ENCODE data around the gene RRAGD. TPM values are rescaled to one million over a fixed set of nuclear protein-coding genes. Genes with fewer than 3 reads are reported as not detected.

The RRAGD gene
- total RNA-seq, 1 donor from 2014 or later: 62.9 TPM

GRCh38 chr6:89393659-89394058 lies 18.4 kb downstream of the RRAGD start:
- H3K27ac ChIP-seq: no peak overlapping the region
- no peak overlapping the region for H3K4me3 ChIP-seq
- H3K9me3 ChIP-seq: peaks cover 7% of the 10 kb centered on the region
- no peak for DNase-seq
- intact Hi-C loops (cut with DNase I): no loop called here
- no peak for TF ChIP-seq CTCF (IDR thresholded peaks at IDR 0.05)
- no peak for ATAC-seq
- H3K4me1 ChIP-seq: no peaks in the 10 kb centered on the region
- no peaks in the 10 kb centered on the region for H3K27me3 ChIP-seq (ENCODE audit: low read depth)
- no peaks in the 10 kb centered on the region for H3K36me3 ChIP-seq

GRCh38 chr6:89392823-89393222 lies 19.2 kb downstream of the RRAGD start:
- no peak overlapping the region for H3K27ac ChIP-seq
- no peaks in the 10 kb centered on the region for H3K36me3 ChIP-seq
- intact Hi-C loops (cut with DNase I): no loop called here
- no peak for TF ChIP-seq CTCF (IDR thresholded peaks at IDR 0.05)
- H3K27me3 ChIP-seq (ENCODE audit: low read depth): no peaks in the 10 kb centered on the region
- H3K4me1 ChIP-seq: no peaks in the 10 kb centered on the region
- H3K9me3 ChIP-seq: peaks cover 7% of the 10 kb centered on the region
- DNase-seq (no peak), ATAC-seq (no peak)
- no peak overlapping the region for H3K4me3 ChIP-seq

DNA sequence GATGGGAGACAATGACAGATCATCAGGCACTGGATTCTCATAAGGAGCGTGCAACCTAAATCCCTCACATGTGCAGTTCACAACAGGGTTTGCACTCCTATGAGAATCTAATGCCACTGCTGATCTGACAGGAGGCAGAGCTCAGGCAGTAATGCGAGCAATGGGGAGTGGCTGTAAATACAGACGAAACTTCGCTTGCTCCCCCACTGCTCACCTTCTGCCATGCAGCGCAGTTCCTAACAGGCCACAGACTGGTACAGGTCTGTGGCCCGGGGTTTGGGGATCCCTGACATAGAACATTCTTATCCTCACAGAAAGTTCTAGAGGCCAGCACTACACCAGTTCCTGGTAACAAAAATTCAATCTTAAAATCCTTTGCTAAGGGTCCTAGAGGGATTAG lies 23.2 kb downstream of the RRAGD start:
- TF ChIP-seq CTCF (IDR thresholded peaks at IDR 0.05): no peak
- Histone ChIP-seq H3K27ac (no peak overlapping the region), H3K36me3 (no peaks in the 10 kb centered on the region), H3K9me3 (peaks cover 6% of the 10 kb centered on the region), H3K4me1 (no peaks in the 10 kb centered on the region), H3K4me3 (no peak overlapping the region), H3K27me3 (ENCODE audit: low read depth) (no peaks in the 10 kb centered on the region)
- ATAC-seq: no peak
- intact Hi-C loops (cut with DNase I): no loop called here
- no peak for DNase-seq

DNA sequence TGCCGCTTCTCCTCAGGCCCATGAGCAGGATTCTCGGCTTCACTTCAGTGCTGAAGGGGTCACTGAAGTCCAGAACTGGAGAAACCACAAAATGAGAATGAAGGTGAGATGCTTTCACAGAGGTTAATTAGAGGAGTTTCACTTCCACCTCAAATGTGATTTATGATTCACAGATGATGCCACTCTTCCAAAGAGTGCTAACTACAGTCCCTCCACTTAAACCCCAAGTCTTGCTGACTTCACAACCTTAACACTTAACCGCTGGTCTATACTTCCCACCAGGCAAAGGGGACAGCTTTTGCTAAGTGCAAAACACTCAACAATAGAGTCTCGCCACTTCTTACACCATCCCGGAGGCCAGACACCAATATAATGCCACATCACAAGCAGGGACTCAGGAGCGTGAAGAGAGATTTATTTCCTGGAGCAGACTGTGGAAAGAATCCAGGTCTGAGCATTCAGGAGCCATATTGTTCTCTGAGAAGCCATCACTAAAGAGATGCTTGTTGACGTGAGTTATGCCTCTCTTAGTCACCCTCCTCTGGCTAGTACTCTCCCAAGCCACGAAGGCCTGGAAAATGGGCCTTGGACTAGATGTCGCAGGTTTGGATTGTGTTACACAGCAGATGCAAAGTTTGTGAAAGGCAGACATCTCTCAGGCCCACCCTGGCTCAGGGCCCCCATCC lies 24.4 kb downstream of the RRAGD start:
- no peaks in the 10 kb centered on the region for H3K9me3 ChIP-seq
- no peaks in the 10 kb centered on the region for H3K36me3 ChIP-seq
- no peak for DNase-seq
- H3K4me1 ChIP-seq: no peaks in the 10 kb centered on the region
- no peak for ATAC-seq
- intact Hi-C loops (cut with DNase I): no loop called here
- no peak overlapping the region for H3K4me3 ChIP-seq
- no peak overlapping the region for H3K27ac ChIP-seq
- H3K27me3 ChIP-seq (ENCODE audit: low read depth): no peaks in the 10 kb centered on the region
- no peak for TF ChIP-seq CTCF (IDR thresholded peaks at IDR 0.05)

DNA sequence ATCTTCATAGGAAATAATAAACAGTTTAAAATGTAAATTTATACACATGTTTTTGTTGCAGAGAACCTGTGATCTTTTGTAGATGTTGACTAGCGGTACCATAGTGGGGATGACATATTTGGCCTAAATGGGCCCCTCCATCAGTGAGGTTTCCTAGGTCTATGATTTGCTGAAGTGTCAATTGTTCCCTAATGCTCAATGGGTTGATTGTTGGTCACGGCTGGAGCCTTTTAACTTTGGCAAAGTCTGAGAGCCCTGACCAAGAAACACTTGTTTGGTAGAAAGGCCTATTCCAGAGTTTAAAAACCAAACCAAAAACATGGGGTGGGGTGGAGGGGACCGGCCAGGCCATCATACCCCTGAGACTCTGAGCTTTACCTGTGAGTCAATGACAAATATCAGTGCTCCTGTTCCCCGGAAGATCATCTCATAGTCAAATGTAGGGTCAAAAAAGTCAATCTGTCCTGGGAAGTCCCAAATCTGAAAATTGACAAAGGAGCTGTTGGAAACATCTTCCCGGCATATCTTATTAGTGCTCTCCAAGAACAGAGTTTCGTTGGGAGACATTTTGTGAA lies 25.1 kb downstream of the RRAGD start:
- no peaks in the 10 kb centered on the region for H3K27me3 ChIP-seq (ENCODE audit: low read depth)
- no peaks in the 10 kb centered on the region for H3K36me3 ChIP-seq
- no peak for ATAC-seq
- H3K4me3 ChIP-seq: no peak overlapping the region
- no peak for TF ChIP-seq CTCF (IDR thresholded peaks at IDR 0.05)
- intact Hi-C loops (cut with DNase I): no loop called here
- H3K9me3 ChIP-seq: no peaks in the 10 kb centered on the region
- no peaks in the 10 kb centered on the region for H3K4me1 ChIP-seq
- no peak for DNase-seq
- H3K27ac ChIP-seq: no peak overlapping the region
